GM12873 (cell line): ENCODE measurements around the gene TSPAN31.

ENCODE experiments used
- CTCF ChIP-seq: IDR thresholded peaks from 2 replicates; pipeline ENCODE4 v1.5.1; 2012; ENCODE audit warnings: low read depth, mild to moderate bottlenecking, moderate library complexity, low read length, control low read depth; ENCODE audit not compliant: insufficient read depth; ENCODE audit errors: missing control alignments

TSPAN31 gene

GRCh38 chr12:57740656-57741412 lies 4.0 kb upstream of the TSPAN31 start:
- no peak for TF ChIP-seq CTCF

GRCh38 chr12:57741413-57741789 lies 3.4 kb upstream of the TSPAN31 start:
- no peak for TF ChIP-seq CTCF

GRCh38 chr12:57741844-57742738 lies 2.7 kb upstream of the TSPAN31 start:
- peak; percentile 75 for TF ChIP-seq CTCF

GRCh38 chr12:57743769-57744168 lies 1.1 kb upstream of the TSPAN31 start:
- TF ChIP-seq CTCF: no peak

GRCh38 chr12:57744194-57744776 lies 554 bp upstream of the TSPAN31 start:
- TF ChIP-seq CTCF: no peak

- no peak for TF ChIP-seq CTCF
These were observed 644 bp downstream of the TSPAN31 start for GRCh38 chr12:57745485-57745881.

GRCh38 chr12:57746025-57746424 lies 1.2 kb downstream of the TSPAN31 start:
- TF ChIP-seq CTCF: no peak
